HUES6 (cell line): ENCODE measurements around the gene FOXP1.

Experiments used
- H3K27ac ChIP-seq: 2 replicates; pipeline ENCODE4 v1.7.0; 2013; ENCODE audit warnings: low read depth, mild to moderate bottlenecking, low read length, inconsistent platforms
- H3K27me3 ChIP-seq: 2 replicates; pipeline ENCODE4 v1.6.1; 2013; ENCODE audit warnings: low read length; ENCODE audit not compliant: control insufficient read depth, insufficient read depth
- H3K36me3 ChIP-seq: 2 replicates; pipeline ENCODE4 v1.6.1; 2013; ENCODE audit warnings: low read length; ENCODE audit not compliant: control insufficient read depth, insufficient read depth
- H3K4me1 ChIP-seq: 2 replicates; pipeline ENCODE4 v1.6.1; 2013; ENCODE audit warnings: low read length; ENCODE audit not compliant: control insufficient read depth, insufficient read depth
- H3K4me3 ChIP-seq: 2 replicates; pipeline ENCODE4 v1.5.1; 2013; ENCODE audit warnings: low read depth, low read length
- H3K9ac ChIP-seq: one replicate; pipeline ENCODE4 v1.6.1; 2013; ENCODE audit warnings: mild to moderate bottlenecking, low read length
- H3K9me3 ChIP-seq: 2 replicates; pipeline ENCODE4 v1.6.1; 2013; ENCODE audit warnings: low read depth, low read length; ENCODE audit not compliant: control insufficient read depth, insufficient read depth

FOXP1 gene

DNA sequence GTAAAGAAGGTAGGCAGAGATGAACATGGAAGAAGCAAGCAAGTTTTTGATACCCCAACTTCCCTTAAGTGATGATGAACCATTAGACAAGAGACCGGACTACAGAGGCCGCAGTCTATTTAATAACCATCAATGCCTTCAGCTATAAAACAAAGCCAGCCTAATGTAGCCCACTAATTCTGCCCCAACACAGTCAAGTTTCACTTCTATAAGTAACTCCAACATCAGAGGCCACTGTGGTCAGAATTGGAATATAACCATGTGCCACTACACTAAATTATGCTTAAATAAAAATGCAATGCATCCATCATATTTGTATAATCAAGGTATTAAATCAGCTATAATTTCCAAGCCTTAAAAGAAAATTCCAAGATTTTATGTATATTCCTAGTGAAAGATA is 234.7 kb downstream of the FOXP1 start:
- Histone ChIP-seq H3K36me3 (no peaks in the 10 kb centered on the region), H3K27me3 (no peaks in the 10 kb centered on the region), H3K4me1 (no peaks in the 10 kb centered on the region), H3K9ac (no peak overlapping the region), H3K9me3 (no peaks in the 10 kb centered on the region), H3K27ac (no peak overlapping the region), H3K4me3 (no peak overlapping the region)

GRCh38 chr3:71348001-71348632 is 235.4 kb downstream of the FOXP1 start:
- no peaks in the 10 kb centered on the region for H3K4me1 ChIP-seq
- no peaks in the 10 kb centered on the region for H3K36me3 ChIP-seq
- H3K27ac ChIP-seq = no peak overlapping the region
- no peaks in the 10 kb centered on the region for H3K9me3 ChIP-seq
- no peaks in the 10 kb centered on the region for H3K27me3 ChIP-seq
- H3K4me3 ChIP-seq = no peak overlapping the region
- H3K9ac ChIP-seq = no peak overlapping the region

GRCh38 chr3:71346061-71346460 is 237.5 kb downstream of the FOXP1 start:
- H3K36me3 ChIP-seq = no peaks in the 10 kb centered on the region
- no peaks in the 10 kb centered on the region for H3K4me1 ChIP-seq
- H3K9ac ChIP-seq = no peak overlapping the region
- no peaks in the 10 kb centered on the region for H3K9me3 ChIP-seq
- H3K27ac ChIP-seq = no peak overlapping the region
- no peaks in the 10 kb centered on the region for H3K27me3 ChIP-seq
- H3K4me3 ChIP-seq = no peak overlapping the region

DNA sequence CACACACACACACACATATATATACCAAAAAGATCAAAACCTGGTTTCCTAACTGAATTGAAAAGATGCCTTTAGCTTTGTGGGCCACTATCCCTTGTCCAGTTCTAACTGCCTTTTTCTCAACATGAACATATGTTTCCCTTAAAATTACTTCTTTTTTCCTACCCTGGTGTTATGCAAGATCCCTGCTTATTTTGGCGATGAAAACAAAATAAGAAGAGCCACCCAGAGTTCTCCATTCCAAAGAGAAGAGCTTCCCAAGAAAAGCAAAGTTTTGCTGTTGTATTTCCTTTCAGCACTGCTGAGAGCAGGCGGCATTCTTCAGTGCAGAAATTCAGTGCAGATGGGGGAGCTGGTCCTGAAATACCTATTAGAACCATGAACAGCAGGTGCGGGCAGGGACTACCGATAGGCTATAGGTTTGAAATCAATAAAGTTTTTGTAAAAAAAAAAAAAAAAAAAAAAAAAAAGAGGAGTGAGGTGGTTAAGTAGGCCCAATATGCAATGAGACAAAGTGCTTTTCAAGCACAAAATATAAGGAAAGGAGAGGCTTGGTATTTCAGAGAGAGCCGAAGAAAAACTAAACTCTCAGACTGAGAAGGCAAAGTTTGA is 238.0 kb downstream of the FOXP1 start:
- H3K9ac ChIP-seq = no peak overlapping the region

GRCh38 chr3:71341721-71342120 is 241.8 kb downstream of the FOXP1 start:
- H3K36me3 ChIP-seq = no peaks in the 10 kb centered on the region
- no peak overlapping the region for H3K4me3 ChIP-seq
- H3K27me3 ChIP-seq = no peaks in the 10 kb centered on the region
- no peaks in the 10 kb centered on the region for H3K9me3 ChIP-seq
- no peaks in the 10 kb centered on the region for H3K4me1 ChIP-seq
- H3K9ac ChIP-seq = no peak overlapping the region
- no peak overlapping the region for H3K27ac ChIP-seq

More for the DNA sequence above, 238.0 kb downstream of the FOXP1 start:
- H3K27ac ChIP-seq = no peak overlapping the region
- no peak overlapping the region for H3K4me3 ChIP-seq
- H3K4me1 ChIP-seq = no peaks in the 10 kb centered on the region
- H3K27me3 ChIP-seq = no peaks in the 10 kb centered on the region
- H3K9me3 ChIP-seq = no peaks in the 10 kb centered on the region
- no peaks in the 10 kb centered on the region for H3K36me3 ChIP-seq

DNA sequence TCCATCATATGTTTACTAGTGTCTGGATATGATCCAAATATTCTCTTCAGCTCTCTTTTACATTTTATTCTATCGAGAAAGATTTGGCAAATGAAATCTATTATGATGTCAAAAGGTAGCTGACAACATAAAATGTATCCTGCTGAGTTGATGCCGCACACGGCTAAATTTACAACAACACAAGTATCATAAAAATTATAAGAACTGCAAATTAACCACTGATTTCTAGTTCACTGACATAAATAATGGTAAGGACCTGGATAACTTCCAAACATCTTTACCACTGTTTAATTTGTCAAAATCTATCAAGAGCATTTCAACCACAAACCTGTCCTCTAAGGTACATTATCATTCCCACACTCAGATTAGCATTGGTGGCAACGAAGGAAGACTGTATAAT is 244.5 kb downstream of the FOXP1 start:
- H3K27me3 ChIP-seq = no peaks in the 10 kb centered on the region
- H3K9ac ChIP-seq = no peak overlapping the region
- no peak overlapping the region for H3K4me3 ChIP-seq
- no peaks in the 10 kb centered on the region for H3K4me1 ChIP-seq
- H3K9me3 ChIP-seq = 0 out of 2 replicates have a peak, but pooled peaks cover under 1% of the 10 kb centered on the region
- H3K36me3 ChIP-seq = no peaks in the 10 kb centered on the region
- no peak overlapping the region for H3K27ac ChIP-seq

DNA sequence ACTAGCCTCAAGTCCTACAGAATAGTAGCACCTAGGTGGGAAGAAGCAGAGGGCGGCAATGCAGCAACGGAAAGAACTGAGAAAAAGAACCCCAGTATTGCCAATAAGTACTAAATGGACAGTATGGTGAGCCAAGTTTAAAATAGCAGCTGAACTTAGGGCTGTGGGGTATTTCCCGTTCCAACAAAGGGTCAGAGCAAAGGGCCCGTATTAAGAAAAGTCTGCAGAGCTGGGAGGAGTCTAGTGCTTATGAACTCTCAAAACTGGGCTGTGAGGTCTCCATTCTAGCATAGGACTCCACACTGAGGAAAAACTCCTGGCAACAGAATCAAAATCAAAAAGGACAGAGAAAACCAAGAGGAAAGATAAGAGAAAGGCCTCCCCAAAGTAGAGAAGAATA is 250.7 kb downstream of the FOXP1 start:
- H3K4me3 ChIP-seq = no peak overlapping the region
- 0 out of 2 replicates have a peak, but pooled peaks cover 5% of the 10 kb centered on the region for H3K9me3 ChIP-seq
- no peak overlapping the region for H3K9ac ChIP-seq

DNA sequence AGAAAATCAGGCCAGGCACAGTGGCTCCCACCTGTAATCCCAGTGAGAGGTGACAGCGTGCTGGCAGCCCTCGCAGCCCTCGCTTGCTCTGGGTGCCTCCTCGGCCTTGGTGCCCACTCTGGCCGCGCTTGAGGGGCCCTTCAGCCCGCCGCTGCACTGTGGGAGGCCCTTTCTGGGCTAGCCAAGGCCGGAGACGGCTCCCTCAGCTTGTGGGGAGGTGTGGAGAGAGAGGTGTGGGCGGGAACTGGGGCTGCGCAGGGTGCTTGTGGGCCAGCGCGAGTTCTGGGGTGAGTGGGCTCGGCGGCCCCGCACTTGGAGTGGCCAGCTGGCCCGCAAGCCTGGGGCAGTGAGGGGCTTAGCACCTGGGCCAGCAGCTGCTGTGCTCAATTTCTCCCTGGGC is 252.6 kb downstream of the FOXP1 start:
- H3K4me3 ChIP-seq = no peak overlapping the region
- no peaks in the 10 kb centered on the region for H3K36me3 ChIP-seq
- no peak overlapping the region for H3K9ac ChIP-seq
- 0 out of 2 replicates have a peak, but pooled peaks cover 5% of the 10 kb centered on the region for H3K9me3 ChIP-seq
- H3K4me1 ChIP-seq = no peaks in the 10 kb centered on the region
- no peaks in the 10 kb centered on the region for H3K27me3 ChIP-seq
- H3K27ac ChIP-seq = no peak overlapping the region

More for the DNA sequence above, 250.7 kb downstream of the FOXP1 start:
- no peaks in the 10 kb centered on the region for H3K4me1 ChIP-seq
- no peaks in the 10 kb centered on the region for H3K36me3 ChIP-seq
- H3K27me3 ChIP-seq = no peaks in the 10 kb centered on the region
- no peak overlapping the region for H3K27ac ChIP-seq

- Histone ChIP-seq H3K36me3 (no peaks in the 10 kb centered on the region), H3K27me3 (no peaks in the 10 kb centered on the region), H3K9ac (no peak overlapping the region), H3K27ac (no peak overlapping the region), H3K9me3 (0 out of 2 replicates have a peak, but pooled peaks cover 5% of the 10 kb centered on the region), H3K4me1 (no peaks in the 10 kb centered on the region), H3K4me3 (no peak overlapping the region)
These were observed 253.0 kb downstream of the FOXP1 start for GRCh38 chr3:71330505-71330904.

DNA sequence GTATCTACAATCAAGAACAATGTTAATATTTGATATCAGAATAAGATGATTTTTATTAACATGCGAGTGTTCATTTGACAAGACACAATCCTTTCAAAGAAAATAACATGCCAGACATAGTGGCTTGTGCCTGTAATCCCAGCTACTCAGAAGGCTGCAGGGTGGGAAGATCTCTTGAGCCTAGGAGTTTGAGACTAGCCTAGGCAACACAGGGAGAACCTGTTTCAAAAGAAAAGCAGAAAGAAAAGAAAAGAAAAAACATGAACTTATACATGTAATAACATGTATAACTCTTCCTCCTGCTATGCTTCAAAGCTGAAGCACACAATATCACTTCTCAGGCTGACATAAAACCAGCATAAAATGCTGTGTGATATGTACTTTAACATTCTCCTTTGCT is 253.7 kb downstream of the FOXP1 start:
- no peak overlapping the region for H3K4me3 ChIP-seq
- 0 out of 2 replicates have a peak, but pooled peaks cover 5% of the 10 kb centered on the region for H3K9me3 ChIP-seq
- no peak overlapping the region for H3K27ac ChIP-seq
- H3K36me3 ChIP-seq = no peaks in the 10 kb centered on the region
- no peak overlapping the region for H3K9ac ChIP-seq
- H3K4me1 ChIP-seq = no peaks in the 10 kb centered on the region
- no peaks in the 10 kb centered on the region for H3K27me3 ChIP-seq

- 0 out of 2 replicates have a peak, but pooled peaks cover 3% of the 10 kb centered on the region for H3K9me3 ChIP-seq
- H3K27ac ChIP-seq = no peak overlapping the region
These were observed 254.6 kb downstream of the FOXP1 start for GRCh38 chr3:71328926-71329325.

More at GRCh38 chr3:71328926-71329325, 254.6 kb downstream of the FOXP1 start:
- H3K4me3 ChIP-seq = no peak overlapping the region
- H3K27me3 ChIP-seq = no peaks in the 10 kb centered on the region
- H3K4me1 ChIP-seq = no peaks in the 10 kb centered on the region
- no peaks in the 10 kb centered on the region for H3K36me3 ChIP-seq
- H3K9ac ChIP-seq = no peak overlapping the region
